IPS-18c (cell line): ENCODE results near the gene SHPK.
"Not testable (repeated sequence)": the region's sequence is repeated elsewhere in the genome, so short reads cannot be mapped to it uniquely, and the experiment has no call there.

Source experiments
- H3K4me3 ChIP-seq: 2 replicates; pipeline ENCODE4 v1.7.0; 2013; ENCODE audit warnings: low read depth, mild to moderate bottlenecking, low read length, moderate library complexity; ENCODE audit not compliant: insufficient read depth
- H3K9me3 ChIP-seq: one replicate; pipeline ENCODE4 v1.6.1; 2013; ENCODE audit warnings: mild to moderate bottlenecking, low read length, moderate library complexity; ENCODE audit not compliant: control insufficient read depth, insufficient read depth

The SHPK gene

GRCh38 chr17:3573246-3574100 lies 62.6 kb downstream of the SHPK start:
- H3K4me3 ChIP-seq, result no peak overlapping the region

DNA sequence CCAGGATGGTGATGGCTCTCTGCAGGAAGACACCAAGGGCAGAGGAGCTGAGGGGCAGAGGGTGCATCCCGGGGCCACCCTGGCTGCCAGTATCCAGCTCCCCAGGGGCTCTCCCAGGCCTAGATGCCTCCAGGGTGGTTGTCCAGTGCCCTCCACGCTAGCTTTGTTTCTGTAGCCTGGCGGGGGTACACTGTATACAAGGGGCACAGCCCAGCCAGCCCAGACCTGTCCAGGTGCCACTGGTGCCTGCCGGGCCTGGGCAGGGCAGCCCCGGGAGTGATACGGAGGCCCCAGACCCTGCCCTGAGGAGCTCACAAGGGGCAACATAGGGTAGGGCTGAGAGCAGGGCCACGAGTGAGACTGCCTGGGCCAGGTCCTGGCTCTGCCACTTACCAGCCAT lies 63.8 kb downstream of the SHPK start:
- H3K4me3 ChIP-seq, result no peak overlapping the region
- H3K9me3 ChIP-seq, result no peaks in the 10 kb centered on the region

More at GRCh38 chr17:3573246-3574100, 62.6 kb downstream of the SHPK start:
- no peaks in the 10 kb centered on the region for H3K9me3 ChIP-seq

DNA sequence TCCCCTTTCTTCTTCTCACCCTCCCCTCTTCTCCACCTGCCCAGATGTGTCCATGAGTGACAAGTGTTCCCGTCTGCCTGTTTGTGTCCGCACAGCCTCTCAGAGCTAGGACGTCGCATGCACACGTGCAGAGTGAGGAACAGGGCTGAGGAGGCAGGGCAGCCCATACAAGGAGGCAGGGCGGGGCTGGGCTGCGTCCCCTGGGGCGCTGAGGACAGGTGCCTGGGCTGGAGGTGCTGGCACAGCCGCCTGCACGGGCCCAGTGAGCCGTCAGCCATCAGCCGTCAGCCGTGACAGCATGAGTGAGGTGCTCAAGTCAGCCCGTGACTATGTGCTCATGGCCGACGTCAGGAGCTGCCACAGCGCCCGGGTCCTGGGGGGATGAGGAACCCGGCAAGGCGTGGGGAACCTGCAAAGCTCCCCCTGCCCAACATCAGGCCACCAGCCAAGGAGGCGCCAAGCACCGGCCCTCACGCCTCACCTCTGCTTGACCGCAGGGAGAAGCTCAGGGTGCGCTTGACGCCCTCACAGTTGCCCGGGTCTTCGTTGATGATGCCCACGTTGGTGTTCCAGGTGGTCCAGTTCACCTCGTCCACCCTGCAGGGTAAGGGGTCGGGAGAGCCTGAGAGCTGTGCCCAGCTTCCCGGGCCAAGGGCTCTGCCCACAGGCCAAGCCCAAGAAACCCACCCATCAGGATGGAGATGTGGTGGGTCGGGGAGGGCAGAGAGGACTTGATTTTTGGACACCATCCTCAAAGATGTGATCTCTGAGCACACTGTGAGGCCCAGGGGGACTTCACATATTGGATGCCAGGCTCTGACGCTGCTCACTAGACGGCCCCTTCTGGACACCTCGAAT lies 64.8 kb downstream of the SHPK start:
- H3K4me3 ChIP-seq, result no peak overlapping the region
- no peaks in the 10 kb centered on the region for H3K9me3 ChIP-seq

DNA sequence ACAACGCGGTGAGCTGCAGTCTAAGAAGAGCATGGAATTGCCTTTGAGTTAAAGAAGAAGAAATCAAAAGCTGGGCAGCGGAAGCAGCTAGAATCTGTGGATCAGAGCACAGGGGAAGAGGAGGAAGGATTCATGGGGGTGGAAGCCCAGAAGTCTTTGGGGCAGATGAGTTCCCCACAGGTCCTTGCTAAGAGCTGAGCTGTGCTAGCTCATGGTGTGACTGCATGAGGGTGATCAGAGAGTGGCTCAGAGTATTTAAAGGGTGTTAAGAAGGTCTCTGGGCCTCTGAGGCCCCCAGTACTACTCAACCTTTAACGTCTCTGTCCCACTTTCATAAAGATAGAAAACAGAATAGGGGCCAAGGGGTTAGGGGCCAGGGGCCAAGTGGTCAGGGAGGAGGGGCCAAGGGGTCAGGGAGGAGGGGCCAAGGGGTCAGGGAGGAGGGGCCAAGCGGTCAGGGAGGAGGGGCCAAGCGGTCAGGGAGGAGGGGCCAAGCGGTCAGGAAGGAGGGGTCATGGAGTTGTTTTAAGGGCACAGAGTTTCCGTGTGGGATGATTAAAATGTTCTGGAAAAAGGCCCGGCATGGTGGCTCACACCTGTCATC lies 66.4 kb downstream of the SHPK start:
- no peaks in the 10 kb centered on the region for H3K9me3 ChIP-seq
- H3K4me3 ChIP-seq, result no peak overlapping the region

- no peaks in the 10 kb centered on the region for H3K9me3 ChIP-seq
- H3K4me3 ChIP-seq, result no peak overlapping the region
Measured at GRCh38 chr17:3566551-3566950, 69.5 kb downstream of the SHPK start.

- H3K9me3 ChIP-seq, result no peaks in the 10 kb centered on the region
- no peak overlapping the region for H3K4me3 ChIP-seq
Measured at GRCh38 chr17:3565143-3565542, 70.9 kb downstream of the SHPK start.

DNA sequence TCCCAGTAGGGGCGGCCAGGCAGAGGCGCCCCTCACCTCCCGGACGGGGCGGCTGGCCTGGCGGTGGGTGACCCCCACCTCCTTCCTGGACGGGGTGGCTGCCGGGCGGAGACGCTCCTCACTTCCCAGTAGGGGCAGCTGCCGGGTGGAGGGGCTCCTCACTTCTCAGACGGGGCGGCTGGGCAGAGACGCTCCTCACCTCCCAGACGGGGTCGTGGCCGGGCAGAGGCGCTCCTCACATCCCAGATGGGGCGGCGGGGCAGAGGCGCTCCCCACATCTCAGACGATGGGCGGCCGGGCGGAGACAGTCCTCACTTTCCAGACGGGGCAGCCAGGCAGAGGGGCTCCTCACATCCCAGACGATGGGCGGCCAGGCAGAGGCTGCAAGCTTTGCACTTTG lies 71.8 kb downstream of the SHPK start:
- H3K9me3 ChIP-seq, H3K4me3 ChIP-seq: not testable (repeated sequence)

- Histone ChIP-seq H3K9me3 (no peaks in the 10 kb centered on the region), H3K4me3 (no peak overlapping the region)
Measured at GRCh38 chr17:3559270-3559645, 76.8 kb downstream of the SHPK start.

GRCh38 chr17:3558603-3559269 lies 77.3 kb downstream of the SHPK start:
- Histone ChIP-seq H3K4me3 (no peak overlapping the region), H3K9me3 (no peaks in the 10 kb centered on the region)
